GM19324 (cell line): Measurements from ENCODE around the gene SHOX.

Source experiments
- ATAC-seq: cut with Tn5 transposase; IDR thresholded peaks from one replicate; pipeline ENCODE4 v1.9.1; 2021; ENCODE audit warnings: mild to moderate bottlenecking, moderate library complexity; ENCODE audit not compliant: unreplicated experiment, low FRiP score

SHOX gene

DNA sequence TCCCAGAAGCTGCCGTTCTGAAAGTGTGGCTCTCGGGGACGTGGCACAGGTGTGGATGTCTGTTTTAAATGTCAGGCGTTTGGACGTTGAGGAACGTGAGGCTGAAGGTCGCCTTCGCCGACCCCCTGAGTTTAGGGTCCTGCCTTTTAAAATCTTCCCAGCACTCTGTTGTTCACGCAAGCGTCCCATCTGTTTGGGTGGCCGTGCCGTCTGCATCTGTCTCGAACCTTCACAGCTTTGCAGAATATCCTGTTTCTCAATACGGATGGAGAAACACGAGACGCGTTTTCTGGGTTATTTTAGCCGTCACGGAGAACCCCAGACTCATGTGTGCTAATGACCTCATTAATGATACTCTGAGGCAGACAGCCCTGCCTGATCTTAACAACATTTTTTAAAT is 31.5 kb downstream of the SHOX start:
- ATAC-seq = no peak

DNA sequence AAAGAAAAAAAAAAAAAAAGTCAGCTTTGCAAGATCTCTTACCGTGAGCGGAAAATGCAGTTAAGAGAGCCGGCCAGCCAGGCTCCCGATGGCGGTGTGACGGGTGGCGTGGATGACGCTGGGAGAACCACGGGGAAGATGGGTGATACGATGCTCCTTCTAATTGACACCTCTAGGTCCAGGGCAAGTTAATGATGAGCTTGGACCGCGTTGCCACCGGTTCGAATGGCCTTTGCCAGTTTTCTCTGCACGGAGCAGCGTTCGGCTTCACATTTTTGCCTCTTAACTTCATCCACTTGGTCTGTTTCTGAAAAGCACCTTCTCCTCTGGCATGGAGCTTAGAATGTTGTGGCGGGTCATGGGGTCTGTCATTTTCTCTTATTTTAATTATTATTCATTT is 33.2 kb downstream of the SHOX start:
- ATAC-seq = no peak

GRCh38 chrX:666762-667720 is 36.5 kb downstream of the SHOX start:
- no peak for ATAC-seq

GRCh38 chrX:670645-671044 is 40.1 kb downstream of the SHOX start:
- no peak for ATAC-seq

DNA sequence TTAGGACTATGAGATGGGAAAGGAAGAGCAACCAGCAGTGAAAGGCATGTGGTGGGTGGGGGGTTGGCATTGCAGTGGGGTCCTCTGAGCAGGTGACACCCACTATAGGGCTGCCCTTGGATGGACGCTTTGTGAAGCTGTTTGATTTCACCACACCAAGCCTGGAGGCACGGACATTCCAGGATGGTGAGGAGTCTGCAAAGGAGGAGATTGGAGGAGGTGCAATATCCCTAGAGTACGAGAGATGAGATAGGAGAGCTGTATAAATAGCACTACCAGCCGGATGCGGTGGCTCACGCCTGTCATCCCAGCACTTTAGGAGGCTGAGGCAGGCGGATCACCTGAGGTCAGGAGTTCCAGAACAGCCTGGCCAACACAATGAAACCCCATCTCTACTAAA is 42.3 kb downstream of the SHOX start:
- no peak for ATAC-seq

DNA sequence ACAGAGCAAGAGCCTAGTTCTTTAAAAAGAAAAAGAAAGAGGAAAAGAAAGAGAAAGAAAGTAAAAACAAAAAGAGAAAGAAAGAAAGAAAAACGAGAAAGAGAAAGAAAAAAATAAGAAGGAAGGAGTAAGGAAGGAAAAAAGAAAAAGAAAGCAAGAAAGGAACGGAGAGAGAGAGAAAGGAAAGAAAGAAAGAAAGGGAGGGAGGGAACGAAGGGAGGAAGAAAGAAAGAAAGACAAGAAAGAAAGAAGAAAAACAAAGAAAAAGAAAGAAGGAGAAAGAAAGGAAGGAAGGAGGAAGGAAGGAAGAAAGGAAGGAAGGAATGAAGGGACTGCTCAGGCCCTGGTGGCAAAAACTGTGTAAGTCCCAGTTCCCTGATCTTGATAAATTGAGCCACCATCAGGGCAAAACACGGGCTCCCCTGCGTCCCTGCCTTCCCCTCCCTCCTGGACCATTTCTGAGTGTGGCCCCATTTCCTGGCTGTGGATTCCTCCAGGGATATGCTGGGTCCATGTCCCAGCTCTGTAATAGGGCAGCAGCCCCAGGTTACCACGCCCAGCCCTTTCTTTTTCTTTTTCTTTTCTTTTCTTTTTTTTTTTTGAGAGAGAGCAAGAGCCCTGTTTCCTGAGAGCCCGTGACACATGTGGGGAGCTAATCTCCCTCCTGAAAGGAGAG is 44.8 kb downstream of the SHOX start:
- no peak for ATAC-seq

- no peak for ATAC-seq
These were observed 45.3 kb downstream of the SHOX start for GRCh38 chrX:675955-676295.

- no peak for ATAC-seq
These were observed 46.8 kb downstream of the SHOX start for GRCh38 chrX:677376-677775.

DNA sequence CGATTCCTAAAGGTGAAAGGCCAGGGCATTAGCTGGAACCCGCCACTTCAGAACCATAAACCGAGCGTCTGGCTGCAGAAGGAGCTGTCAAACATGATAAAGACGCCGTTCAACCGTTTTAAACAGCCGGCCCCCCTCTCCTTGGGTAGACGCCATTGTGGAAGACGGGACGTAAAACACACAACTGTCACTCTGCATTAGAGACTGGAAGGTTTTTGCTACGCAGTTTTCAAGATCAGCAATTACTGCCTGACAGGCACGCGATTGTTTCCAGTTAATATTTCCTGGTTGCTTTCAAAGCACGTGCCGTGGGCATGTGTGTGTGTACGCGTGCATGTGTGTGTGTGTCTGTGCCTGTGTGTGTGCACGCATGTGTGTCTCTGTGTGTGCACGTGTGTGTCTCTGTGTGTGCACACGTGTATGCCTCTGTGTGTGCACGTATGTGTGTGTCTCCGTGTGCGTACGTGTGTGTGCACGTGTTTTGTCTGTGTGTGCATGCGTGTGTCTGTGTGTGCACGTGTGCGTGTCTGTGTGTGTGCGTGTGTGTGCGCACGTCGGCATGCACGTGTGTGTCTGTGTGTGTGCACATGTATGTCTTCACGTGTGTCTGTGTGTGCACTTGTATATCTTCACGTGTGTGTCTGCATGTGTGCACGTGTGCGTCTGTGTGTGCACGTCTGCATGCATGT is 48.8 kb downstream of the SHOX start:
- ATAC-seq = no peak

- no peak for ATAC-seq
These were observed 49.5 kb downstream of the SHOX start for GRCh38 chrX:680062-680461.

GRCh38 chrX:681989-682388 is 51.4 kb downstream of the SHOX start:
- ATAC-seq = no peak

- no peak for ATAC-seq
These were observed 52.3 kb downstream of the SHOX start for GRCh38 chrX:682892-683291.

GRCh38 chrX:683576-683975 is 53.0 kb downstream of the SHOX start:
- ATAC-seq = no peak

DNA sequence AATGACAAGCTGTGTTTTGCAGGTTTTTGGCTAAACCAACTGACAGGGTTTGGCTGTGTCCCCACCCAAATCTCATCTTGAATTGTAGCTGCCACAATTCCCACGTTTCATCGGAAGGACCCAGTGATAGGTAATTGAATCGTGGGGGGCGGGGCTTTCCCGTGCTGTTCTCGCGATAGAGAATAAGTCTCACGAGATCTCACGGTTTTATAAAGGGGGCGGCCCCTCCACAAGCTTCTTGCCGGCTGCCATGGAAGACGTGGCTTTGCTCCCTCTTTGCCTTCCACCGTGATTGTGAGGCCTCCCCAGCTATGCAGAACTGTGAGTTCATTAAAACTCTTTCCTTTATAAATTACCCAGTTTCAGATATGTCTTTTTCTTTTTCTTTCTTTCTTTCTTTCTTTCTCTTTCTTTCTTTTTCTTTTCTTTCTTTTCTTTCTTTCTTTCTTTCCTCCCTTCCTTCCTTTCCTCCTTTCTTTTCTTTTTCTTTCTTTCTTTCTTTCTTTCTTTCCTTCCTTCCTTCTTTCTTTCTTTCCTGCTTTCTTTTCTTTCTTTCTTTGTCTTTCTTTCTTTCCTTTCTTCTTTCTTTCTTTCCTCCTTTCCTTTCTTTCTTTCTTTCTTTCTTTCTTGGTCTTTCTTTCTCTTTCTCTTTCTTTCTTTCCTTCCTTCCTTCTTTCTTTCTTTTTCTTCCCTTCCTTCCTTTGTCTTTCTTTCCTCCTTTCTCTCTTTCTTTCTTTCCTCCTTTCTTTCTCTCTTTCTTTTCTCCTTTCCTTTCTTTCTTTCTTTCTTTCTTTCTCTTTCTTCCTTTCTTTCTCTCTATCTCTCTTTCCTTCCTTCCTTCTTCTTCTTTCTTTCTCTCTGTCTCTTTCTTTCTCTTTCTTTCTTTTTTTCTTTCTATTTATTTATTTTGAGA is 54.8 kb downstream of the SHOX start:
- ATAC-seq = no peak

GRCh38 chrX:689983-690382 is 59.4 kb downstream of the SHOX start:
- ATAC-seq = no peak

GRCh38 chrX:694800-695199 is 64.2 kb downstream of the SHOX start:
- ATAC-seq = no peak

DNA sequence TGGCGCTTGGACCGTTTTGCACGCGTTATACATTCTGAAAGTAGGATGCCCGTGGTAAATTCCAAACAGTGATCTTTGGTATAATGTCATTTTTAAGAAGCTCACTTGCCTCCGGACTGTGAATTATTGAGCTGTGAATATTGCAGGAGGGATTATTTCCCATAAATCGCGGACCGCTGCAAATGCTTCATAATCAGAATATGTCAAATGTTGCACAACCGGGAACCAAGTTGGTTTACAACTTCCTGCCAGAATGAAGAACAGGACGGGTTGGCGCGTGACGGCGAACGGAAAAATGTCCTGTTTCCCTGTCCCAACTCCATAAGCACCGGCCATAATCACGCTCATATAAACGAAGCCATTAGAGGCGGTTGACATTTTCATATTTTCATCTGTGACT is 67.6 kb downstream of the SHOX start:
- ATAC-seq = no peak

GRCh38 chrX:700936-701335 is 70.3 kb downstream of the SHOX start:
- ATAC-seq = no peak

GRCh38 chrX:701673-702072 is 71.1 kb downstream of the SHOX start:
- ATAC-seq = no peak

GRCh38 chrX:703466-703865 is 72.9 kb downstream of the SHOX start:
- ATAC-seq = no peak
